IMR-90 (cell line): Measurements from ENCODE around the gene NPFF. TPM values are rescaled to one million over a fixed set of nuclear protein-coding genes. Genes with fewer than 3 reads are reported as not detected.

ENCODE experiments used
- ATAC-seq: fragments of 200-7000 bp; cut with Tn5 transposase; 2 replicates; pipeline ENCODE4 v1.9.1; 2020; ENCODE audit warnings: low read depth, mild to moderate bottlenecking, moderate library complexity
- BruUV-seq: library from RNA; stranded (reverse); fragments of 400-500 nt; replicated peaks from 2 replicates; lab custom pipeline; 2021; lab: Mats Ljungman, UMichigan
- CTCF ChIA-PET: fragments of 300-600 bp; formaldehyde crosslinking; extraction: SDS; loops from one replicate; lab custom pipeline; 2021; ENCODE audit warnings: antibody characterized with exemption; lab: Yijun Ruan, JAX
- POLR2A ChIA-PET: fragments of 300-600 bp; sonication (Branson Sonifier 250); formaldehyde crosslinking; loops from one replicate; lab custom pipeline; 2022; ENCODE audit warnings: antibody characterized with exemption; ENCODE audit not compliant: unreplicated experiment; lab: Charles Lee
- DNase-seq: peaks from one replicate; pipeline ENCODE4 v3.0.0; 2013
- H2AFZ ChIP-seq: replicated peaks from 2 replicates; pipeline ENCODE3; 2013; ENCODE audit warnings: low read length, mild to moderate bottlenecking; ENCODE audit not compliant: poor library complexity
- H2AK5ac ChIP-seq: 2 replicates; pipeline ENCODE4 v1.6.1; 2013; ENCODE audit warnings: low read depth, low read length, inconsistent platforms
- H2AK9ac ChIP-seq: replicated peaks from 2 replicates; pipeline ENCODE3; 2013; ENCODE audit warnings: mild to moderate bottlenecking, low read depth, low read length, moderate library complexity; ENCODE audit not compliant: poor library complexity
- H2BK120ac ChIP-seq: 2 replicates; pipeline ENCODE4 v1.6.1; 2013; ENCODE audit warnings: low read depth, low read length, inconsistent platforms
- H2BK15ac ChIP-seq: 3 replicates; pipeline ENCODE4 v1.6.1; 2013; ENCODE audit warnings: low read depth, low read length, inconsistent platforms
- H2BK20ac ChIP-seq: 2 replicates; pipeline ENCODE4 v1.6.1; 2013; ENCODE audit warnings: low read depth, mild to moderate bottlenecking, inconsistent platforms, low read length, moderate library complexity
- H2BK5ac ChIP-seq: 2 replicates; pipeline ENCODE4 v1.6.1; 2013; ENCODE audit warnings: mild to moderate bottlenecking, low read depth, low read length, inconsistent platforms; ENCODE audit not compliant: poor library complexity, severe bottlenecking
- H3K14ac ChIP-seq: replicated peaks from 2 replicates; pipeline ENCODE4 v1.6.1; 2013; ENCODE audit warnings: low read depth, low read length, inconsistent platforms
- H3K18ac ChIP-seq: 2 replicates; pipeline ENCODE4 v1.6.1; 2013; ENCODE audit warnings: low read depth, low read length, control low read depth
- H3K23ac ChIP-seq: 2 replicates; pipeline ENCODE4 v1.6.1; 2013; ENCODE audit warnings: low read depth, low read length, inconsistent platforms
- H3K27ac ChIP-seq: 2 replicates; pipeline ENCODE4 v1.5.1; 2013; ENCODE audit warnings: mild to moderate bottlenecking, control low read depth, low read length; ENCODE audit not compliant: insufficient read depth
- H3K27me3 ChIP-seq: 2 replicates; pipeline ENCODE4 v1.6.1; 2013; ENCODE audit warnings: low read length; ENCODE audit not compliant: control insufficient read depth, insufficient read depth
- H3K36me3 ChIP-seq: 2 replicates; pipeline ENCODE4 v1.6.1; 2013; ENCODE audit warnings: low read length, mixed read lengths; ENCODE audit not compliant: control insufficient read depth, insufficient read depth
- H3K4ac ChIP-seq: 2 replicates; pipeline ENCODE4 v1.6.1; 2013; ENCODE audit warnings: low read depth, low read length, inconsistent platforms
- H3K4me1 ChIP-seq: 2 replicates; pipeline ENCODE4 v1.6.1; 2013; ENCODE audit warnings: low read length, mixed read lengths; ENCODE audit not compliant: control insufficient read depth, insufficient read depth
- H3K4me2 ChIP-seq: 2 replicates; pipeline ENCODE4 v1.6.1; 2013; ENCODE audit warnings: low read depth, mild to moderate bottlenecking, control low read depth, low read length, moderate library complexity
- H3K4me3 ChIP-seq: 2 replicates; pipeline ENCODE4 v1.5.1; 2013; ENCODE audit warnings: low read depth, mild to moderate bottlenecking, control low read depth, low read length, moderate library complexity; ENCODE audit not compliant: insufficient read depth
- H3K56ac ChIP-seq: 2 replicates; pipeline ENCODE4 v1.6.1; 2013; ENCODE audit warnings: low read length, inconsistent platforms; ENCODE audit not compliant: insufficient read depth; ENCODE audit errors: extremely low read depth
- H3K79me1 ChIP-seq, 2 experiments: 2 replicates each; pipeline ENCODE4 v1.6.1; 2013; ENCODE audit warnings: low read length in 2 of 2, inconsistent platforms in 1 of 2, low read depth in 1 of 2
- H3K9ac ChIP-seq: 2 replicates; pipeline ENCODE4 v1.6.1; 2013; ENCODE audit warnings: low read depth, low read length, control low read depth
- H3K9me1 ChIP-seq: 2 replicates; pipeline ENCODE4 v1.6.1; 2013; ENCODE audit warnings: low read length, inconsistent platforms; ENCODE audit not compliant: insufficient read depth
- H3K9me3 ChIP-seq: 2 replicates; pipeline ENCODE4 v1.6.1; 2013; ENCODE audit warnings: low read length; ENCODE audit not compliant: control insufficient read depth, insufficient read depth
- H4K20me1 ChIP-seq: 2 replicates; pipeline ENCODE4 v1.6.1; 2013; ENCODE audit warnings: low read length, inconsistent platforms; ENCODE audit not compliant: insufficient read depth
- H4K5ac ChIP-seq: 2 replicates; pipeline ENCODE4 v1.6.1; 2013; ENCODE audit warnings: mild to moderate bottlenecking, low read depth, low read length, control low read depth
- H4K8ac ChIP-seq, 2 experiments: 2 replicates each; pipeline ENCODE4 v1.6.1; 2013; ENCODE audit warnings: low read depth in 2 of 2, low read length in 2 of 2, control low read depth in 1 of 2, inconsistent platforms in 1 of 2
- H4K91ac ChIP-seq: 2 replicates; pipeline ENCODE4 v1.6.1; 2013; ENCODE audit warnings: low read depth, low read length, inconsistent platforms; ENCODE audit not compliant: insufficient read depth
- RCOR1 ChIP-seq: IDR thresholded peaks from 2 replicates; pipeline ENCODE4 v1.6.1; 2012; ENCODE audit warnings: mild to moderate bottlenecking, low read length, improper control_type of control experiment; ENCODE audit not compliant: insufficient replicate concordance
- WGBS, 2 experiments: methylation state at CpG; one replicate each; pipeline versions ENCODE4 v1.1.5 to v1.1.7; 2013; ENCODE audit warnings: missing lambda C conversion rate in 2 of 2; ENCODE audit not compliant: insufficient read length in 1 of 2; ENCODE audit errors: extremely low coverage in 2 of 2; 5-methylcytosine and 5-hydroxymethylcytosine counted together
- dilution Hi-C: fragments of 300-500 bp; cut with HindIII; formaldehyde crosslinking; loops from one replicate; pipeline ENCODE4 v1.14.3; 2018; ENCODE audit warnings: low sequenced_read_pairs; ENCODE audit not compliant: unreplicated experiment
- in situ Hi-C: fragments of 300-500 bp; cut with MboI; formaldehyde crosslinking; loops from 3 replicates; pipeline ENCODE4 v1.14.3; 2019; ENCODE audit warnings: low sequenced_read_pairs, inconsistent platforms, mixed read lengths
- intact Hi-C: fragments of 100-400 bp; cut with micrococcal nuclease; formaldehyde crosslinking; loops from 2 replicates; pipeline ENCODE4 v1.10.0; 2022
- polyA plus RNA-seq, 3 experiments: library from polyadenylated mRNA; depleted of rRNA; stranded (reverse); fragments of >200 nt; gene quantifications; 2 replicates each; pipeline ENCODE4 v1.2.3, GENCODE V29; 2012; ENCODE audit warnings: low replicate concordance in 1 of 3
- total RNA-seq: library from RNA; depleted of rRNA; stranded (reverse); fragments of >200 nt; gene quantifications from 2 replicates; pipeline ENCODE4 v1.2.3, GENCODE V29; 2012
- TF ChIP-seq, protein P1 (sequence below): fragments of 150-350 bp; IDR thresholded peaks from 2 replicates; pipeline ENCODE4 v1.6.1; 2017; ENCODE audit warnings: mild to moderate bottlenecking, antibody characterized with exemption, low read length, low read depth

The NPFF gene
- total and polyA plus RNA-seq, 2 of the 4 experiments (the other 2 are of a cell fraction): not detected

DNA sequence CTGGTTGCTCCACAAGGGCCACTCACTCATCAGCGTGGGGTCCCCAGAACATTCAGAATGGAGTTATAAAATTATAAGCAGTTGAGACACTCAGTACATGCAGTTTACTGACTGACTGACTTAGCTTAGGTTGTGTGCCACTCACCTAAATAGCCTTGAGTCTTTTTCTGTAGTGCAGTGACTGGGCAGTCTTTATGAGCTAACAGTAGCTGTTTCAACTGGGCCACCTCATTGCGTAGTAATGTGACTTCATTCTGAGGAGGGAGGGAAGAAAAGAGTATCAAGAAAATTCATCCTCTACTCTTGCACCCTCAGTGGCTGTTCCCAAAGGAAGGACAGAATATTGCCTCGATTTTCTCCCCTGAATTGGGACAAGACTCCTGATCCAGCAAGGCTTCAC, 15.8 kb upstream of the NPFF start:
- no peak overlapping the region for H3K18ac ChIP-seq
- H4K91ac ChIP-seq: no peak overlapping the region
- peak overlapping the region; percentile 7 for H2BK5ac ChIP-seq
- H3K4me2 ChIP-seq: no peak overlapping the region; the same call in 1 of the 2 replicates
- H3K9me3 ChIP-seq: no peaks in the 10 kb centered on the region
- no peak overlapping the region for H3K23ac ChIP-seq
- no peaks in the 10 kb centered on the region for H3K9me1 ChIP-seq
- DNase-seq (peak; percentile 66), ATAC-seq (peak; percentile 82)
- H3K36me3 ChIP-seq: peaks cover 29% of the 10 kb centered on the region
- H3K4me1 ChIP-seq: peaks cover 2% of the 10 kb centered on the region; the same call in 1 of the 2 replicates
- H2AK5ac ChIP-seq: no peak overlapping the region
- BruUV-seq: no TSS peak
- H3K14ac ChIP-seq: no peak overlapping the region
- H2AFZ ChIP-seq: no peak overlapping the region
- no peaks in the 10 kb centered on the region; the same call in 1 of the 2 replicates for H4K20me1 ChIP-seq
- H3K4me3 ChIP-seq: no peak overlapping the region
- ChIA-PET CTCF (no interaction called here), POLR2A (no interaction called here)
- no peak overlapping the region for H4K5ac ChIP-seq
- H3K27me3 ChIP-seq: no peaks in the 10 kb centered on the region
- no peak overlapping the region for H3K4ac ChIP-seq
- H2BK20ac ChIP-seq: no peak overlapping the region
- H4K8ac ChIP-seq: no peak overlapping the region
- H2BK120ac ChIP-seq: no peak overlapping the region
- H3K27ac ChIP-seq: no peak overlapping the region
- no peak overlapping the region for H2BK15ac ChIP-seq
- in situ Hi-C loops (no loop called here), dilution Hi-C loops (no loop called here), intact Hi-C loops (no loop called here)
- H3K56ac ChIP-seq: no peak overlapping the region
- H3K9ac ChIP-seq: no peak overlapping the region
- no peak for TF ChIP-seq RCOR1
- TF ChIP-seq, protein P1, sequence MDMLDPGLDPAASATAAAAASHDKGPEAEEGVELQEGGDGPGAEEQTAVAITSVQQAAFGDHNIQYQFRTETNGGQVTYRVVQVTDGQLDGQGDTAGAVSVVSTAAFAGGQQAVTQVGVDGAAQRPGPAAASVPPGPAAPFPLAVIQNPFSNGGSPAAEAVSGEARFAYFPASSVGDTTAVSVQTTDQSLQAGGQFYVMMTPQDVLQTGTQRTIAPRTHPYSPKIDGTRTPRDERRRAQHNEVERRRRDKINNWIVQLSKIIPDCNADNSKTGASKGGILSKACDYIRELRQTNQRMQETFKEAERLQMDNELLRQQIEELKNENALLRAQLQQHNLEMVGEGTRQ: no peak
- H2AK9ac ChIP-seq: no peak overlapping the region
- H3K79me1 ChIP-seq: peaks cover 0 to 3% of the 10 kb centered on the region in 2 experiments; a peak in 1 of 4 replicates
- WGBS, 2 experiments: no CpG with 5 or more reads among the region's 3 CpGs
